NT2/D1 (cell line): ENCODE data around the gene ATP1A4.

ENCODE experiments used
- YY1 ChIP-seq: IDR thresholded peaks from 2 replicates; pipeline ENCODE4 v1.6.1; 2011; ENCODE audit not compliant: insufficient read length, insufficient read depth
- ZNF274 ChIP-seq: IDR thresholded peaks from 2 replicates; pipeline ENCODE4 v1.6.1; 2011; ENCODE audit warnings: mild to moderate bottlenecking, low read depth, low read length

DNA sequence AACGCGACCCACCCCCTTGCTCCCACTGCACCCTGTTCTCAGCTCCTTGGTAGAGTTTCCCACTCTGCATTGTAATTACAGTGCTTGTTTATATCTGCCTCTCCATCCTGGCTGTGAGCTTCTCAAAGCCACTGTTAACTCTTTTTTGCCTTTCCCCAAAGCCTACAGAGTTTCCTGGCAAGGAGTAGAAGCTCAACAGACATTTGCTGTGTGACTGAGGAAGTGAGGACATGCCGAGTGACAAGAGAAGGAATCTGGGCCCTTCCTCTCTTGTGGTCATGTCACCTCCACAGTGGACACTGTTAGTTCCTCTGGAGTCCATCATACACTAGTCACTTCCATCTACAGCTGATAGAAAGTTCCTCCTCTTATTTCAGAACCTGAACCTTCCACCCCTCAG is 46.9 kb upstream of the ATP1A4 start:
- TF ChIP-seq YY1 (no peak), ZNF274 (no peak)
